H1 (cell line): ENCODE results near the gene RPS26. TPM values are rescaled to one million over a fixed set of nuclear protein-coding genes. Genes with fewer than 3 reads are reported as not detected.

Experiments
- CTCF ChIA-PET: fragments of 300-600 bp; sonication (Branson Sonifier 250); formaldehyde crosslinking; loops from one replicate; lab custom pipeline; 2021; ENCODE audit not compliant: partially characterized antibody; lab: Charles Lee
- POLR2A ChIA-PET: fragments of 300-600 bp; sonication (Branson Sonifier 250); formaldehyde crosslinking; loops from one replicate; lab custom pipeline; 2021; ENCODE audit warnings: inconsistent platforms; ENCODE audit not compliant: partially characterized antibody; lab: Charles Lee
- DNase-seq, 2 experiments: peaks; one replicate each; pipeline versions ENCODE4 v3.0.0 to v3.0.0-alpha.2; 2010 to 2022; ENCODE audit warnings: low spot score in 2 of 2, low read depth in 1 of 2, mixed read lengths in 1 of 2
- FAIRE-seq: peaks from 2 replicates; lab custom pipeline; 2011; peaks lifted over from hg19 to GRCh38; lab: Jason Lieb, UNC
- H2AFZ ChIP-seq: 2 replicates; pipeline ENCODE4 v1.8.1; 2012; ENCODE audit warnings: low read length, inconsistent platforms
- H2AK5ac ChIP-seq: 2 replicates; pipeline ENCODE4 v1.6.1; 2013; ENCODE audit warnings: low read depth, low read length
- H2BK120ac ChIP-seq: replicated peaks from 2 replicates; pipeline ENCODE3; 2013; ENCODE audit warnings: low read depth, low read length, inconsistent platforms
- H2BK12ac ChIP-seq: 2 replicates; pipeline ENCODE4 v1.6.1; 2013; ENCODE audit warnings: low read depth, low read length
- H2BK15ac ChIP-seq: 2 replicates; pipeline ENCODE4 v1.6.1; 2013; ENCODE audit warnings: low read length
- H2BK20ac ChIP-seq: 2 replicates; pipeline ENCODE4 v1.6.1; 2013; ENCODE audit warnings: low read length
- H2BK5ac ChIP-seq: 2 replicates; pipeline ENCODE4 v1.6.1; 2013; ENCODE audit warnings: low read depth, low read length
- H3K14ac ChIP-seq: 2 replicates; pipeline ENCODE4 v1.6.1; 2013; ENCODE audit warnings: inconsistent platforms; ENCODE audit not compliant: insufficient read length
- H3K18ac ChIP-seq: 2 replicates; pipeline ENCODE4 v1.6.1; 2013; ENCODE audit warnings: low read length; ENCODE audit errors: extremely low read depth
- H3K23ac ChIP-seq: 2 replicates; pipeline ENCODE4 v1.6.1; 2013; ENCODE audit warnings: inconsistent platforms; ENCODE audit not compliant: insufficient read length
- H3K23me2 ChIP-seq: 2 replicates; pipeline ENCODE4 v1.6.1; 2013; ENCODE audit warnings: low read depth, low read length
- H3K27ac ChIP-seq: 2 replicates; pipeline ENCODE4 v1.6.1; 2011; ENCODE audit warnings: low read depth, low read length, inconsistent platforms
- H3K27me3 ChIP-seq, 4 experiments: replicated peaks in 1 of 4; 1 replicate in 1 of 4; 2 replicates in 3 of 4; pipeline versions ENCODE4 v1.6.1 to v1.8.1; 2011 to 2013; ENCODE audit warnings: low read length in 3 of 4, mild to moderate bottlenecking in 3 of 4, inconsistent platforms in 2 of 4, mixed read lengths in 2 of 4, moderate library complexity in 1 of 4; ENCODE audit not compliant: control insufficient read depth in 3 of 4, insufficient read depth in 3 of 4; ENCODE audit errors: extremely low read depth in 1 of 4
- H3K36me3 ChIP-seq, 4 experiments: 2 replicates each; pipeline versions ENCODE4 v1.6.1 to v1.8.1; 2011 to 2013; ENCODE audit warnings: mild to moderate bottlenecking in 4 of 4, low read length in 3 of 4, moderate library complexity in 2 of 4, control low read depth in 1 of 4, inconsistent platforms in 1 of 4; ENCODE audit not compliant: insufficient read depth in 4 of 4, control insufficient read depth in 2 of 4
- H3K4ac ChIP-seq: replicated peaks from 2 replicates; pipeline ENCODE3; 2013; ENCODE audit warnings: low read length, low read depth, mixed read lengths, inconsistent platforms; ENCODE audit not compliant: insufficient read length
- H3K4me1 ChIP-seq, 4 experiments: replicated peaks in 1 of 4; 1 replicate in 1 of 4; 2 replicates in 3 of 4; pipeline versions ENCODE4 v1.6.1 to v1.8.1; 2011 to 2013; ENCODE audit warnings: low read length in 3 of 4, inconsistent platforms in 2 of 4, mixed read lengths in 1 of 4; ENCODE audit not compliant: insufficient read depth in 4 of 4, control insufficient read depth in 3 of 4
- H3K4me2 ChIP-seq, 2 experiments: 2 replicates each; pipeline versions ENCODE4 v1.6.1 to v1.8.1; 2011 to 2013; ENCODE audit warnings: low read depth in 2 of 2, low read length in 2 of 2, control low read depth in 1 of 2, inconsistent platforms in 1 of 2, mild to moderate bottlenecking in 1 of 2; ENCODE audit not compliant: insufficient read depth in 1 of 2
- H3K4me3 ChIP-seq, 4 experiments: fragments of 200-600, 300-600 bp in 1 of 4; sonication (generic), shearing (Covaris generic), sonication (Bioruptor Twin) in 1 of 4; 2 replicates each; pipeline versions ENCODE4 v1.5.1 to v1.8.1; 2011 to 2016; ENCODE audit warnings: low read length in 4 of 4, low read depth in 3 of 4, control low read depth in 2 of 4, inconsistent platforms in 2 of 4, mild to moderate bottlenecking in 2 of 4, mixed read lengths in 1 of 4, moderate library complexity in 1 of 4; ENCODE audit not compliant: insufficient read depth in 2 of 4; ENCODE audit errors: extremely low read depth in 1 of 4
- H3K56ac ChIP-seq: replicated peaks from 2 replicates; pipeline ENCODE3; 2013; ENCODE audit warnings: low read depth, mild to moderate bottlenecking, mixed read lengths, low read length, inconsistent platforms; ENCODE audit not compliant: insufficient read length
- H3K79me1 ChIP-seq: 2 replicates; pipeline ENCODE4 v1.6.1; 2013; ENCODE audit warnings: low read depth, low read length, control low read depth
- H3K79me2 ChIP-seq, 2 experiments: 2 replicates each; pipeline versions ENCODE4 v1.6.1 to v1.8.1; 2012 to 2013; ENCODE audit warnings: low read length in 2 of 2, mild to moderate bottlenecking in 2 of 2, inconsistent platforms in 1 of 2; ENCODE audit not compliant: insufficient read depth in 2 of 2, control insufficient read depth in 1 of 2
- H3K9ac ChIP-seq, 4 experiments: replicated peaks in 1 of 4; 1 replicate in 1 of 4; 2 replicates in 3 of 4; pipeline versions ENCODE4 v1.6.1 to v1.8.1; 2011 to 2013; ENCODE audit warnings: low read depth in 3 of 4, low read length in 3 of 4, control low read depth in 2 of 4, mild to moderate bottlenecking in 2 of 4, moderate library complexity in 2 of 4, inconsistent platforms in 1 of 4; ENCODE audit errors: extremely low read depth in 1 of 4
- H3K9me3 ChIP-seq, 2 experiments: 2 replicates each; pipeline versions ENCODE4 v1.6.1 to v1.8.1; 2012 to 2013; ENCODE audit warnings: mild to moderate bottlenecking in 2 of 2, moderate library complexity in 2 of 2, control low read depth in 1 of 2, inconsistent platforms in 1 of 2, low read depth in 1 of 2, low read length in 1 of 2, mixed read lengths in 1 of 2; ENCODE audit not compliant: insufficient read depth in 2 of 2
- H4K20me1 ChIP-seq, 2 experiments: replicated peaks in 1 of 2; 2 replicates each; pipeline versions ENCODE3 to v1.8.1; 2011 to 2013; ENCODE audit warnings: inconsistent platforms in 2 of 2, low read length in 2 of 2, mild to moderate bottlenecking in 1 of 2; ENCODE audit not compliant: insufficient read depth in 2 of 2, control insufficient read depth in 1 of 2
- H4K5ac ChIP-seq: 2 replicates; pipeline ENCODE4 v1.6.1; 2013; ENCODE audit warnings: low read length, low read depth, mixed read lengths, inconsistent platforms; ENCODE audit not compliant: insufficient read length
- H4K8ac ChIP-seq: 2 replicates; pipeline ENCODE4 v1.8.0; 2013; ENCODE audit warnings: mild to moderate bottlenecking, moderate library complexity, low read length, inconsistent platforms; ENCODE audit not compliant: insufficient read depth; ENCODE audit errors: extremely low read depth
- H4K91ac ChIP-seq: replicated peaks from 2 replicates; pipeline ENCODE3; 2013; ENCODE audit warnings: low read length, mixed read lengths, inconsistent platforms; ENCODE audit not compliant: insufficient read length
- ATF3 ChIP-seq: IDR thresholded peaks from 2 replicates; pipeline ENCODE4 v1.6.1; 2011; ENCODE audit warnings: low read depth, mild to moderate bottlenecking, low read length; ENCODE audit not compliant: insufficient read depth
- BACH1 ChIP-seq: IDR thresholded peaks from 2 replicates; pipeline ENCODE4 v1.6.1; 2012; ENCODE audit warnings: low read length, improper control_type of control experiment
- EGR1 ChIP-seq: IDR thresholded peaks from 2 replicates; pipeline ENCODE4 v1.6.1; 2011; ENCODE audit warnings: low read depth, low read length, borderline replicate concordance
- JUN ChIP-seq: IDR thresholded peaks from 2 replicates; pipeline ENCODE4 v1.6.1; 2011; ENCODE audit warnings: low read depth, mild to moderate bottlenecking, improper control_type of control experiment, low read length
- MAFK ChIP-seq: IDR thresholded peaks from 2 replicates; pipeline ENCODE4 v1.6.1; 2012; ENCODE audit warnings: low read depth, mild to moderate bottlenecking, improper control_type of control experiment, low read length
- RFX5 ChIP-seq: IDR thresholded peaks from 2 replicates; pipeline ENCODE4 v1.6.1; 2011; ENCODE audit warnings: low read depth, low read length, improper control_type of control experiment, borderline replicate concordance
- RNF2 ChIP-seq: fragments of 200-900, 300-1000 bp; sonication (generic); IDR thresholded peaks from 2 replicates; pipeline ENCODE4 v1.7.1; 2016; ENCODE audit warnings: borderline replicate concordance, low read depth, mild to moderate bottlenecking, antibody characterized with exemption, low read length; ENCODE audit not compliant: poor library complexity, severe bottlenecking; ENCODE audit errors: missing control alignments
- SIN3A ChIP-seq, 2 experiments: IDR thresholded peaks in 1 of 2; conservative IDR thresholded peaks in 1 of 2; 2 replicates each; pipeline ENCODE4 v1.6.1; 2011 to 2012; ENCODE audit warnings: low read length in 2 of 2, improper control_type of control experiment in 1 of 2, low read depth in 1 of 2, mild to moderate bottlenecking in 1 of 2
- SP2 ChIP-seq: IDR thresholded peaks from 2 replicates; pipeline ENCODE4 v1.6.1; 2012; ENCODE audit warnings: mild to moderate bottlenecking, low read length, inconsistent platforms
- SRF ChIP-seq: IDR thresholded peaks from 2 replicates; pipeline ENCODE4 v1.6.1; 2011; ENCODE audit warnings: mild to moderate bottlenecking, low read depth, low read length, moderate library complexity
- SUZ12 ChIP-seq: fragments of 200-600 bp; sonication (generic); IDR thresholded peaks from 2 replicates; pipeline ENCODE4 v1.6.1; 2012; ENCODE audit warnings: mild to moderate bottlenecking, inconsistent platforms, low read length, moderate library complexity, mixed read lengths
- TAF1 ChIP-seq: IDR thresholded peaks from 2 replicates; pipeline ENCODE4 v1.6.1; 2011; ENCODE audit warnings: mild to moderate bottlenecking, low read depth, low read length
- WGBS, 2 experiments: shearing (Covaris generic) in 1 of 2; methylation state at CpG; one replicate each; pipeline versions ENCODE4 v1.1.6 to v1.1.7; 2013 to 2015; ENCODE audit warnings: low lambda C conversion rate in 2 of 2, mixed read lengths in 2 of 2, inconsistent platforms in 1 of 2, low coverage in 1 of 2, missing lambda C conversion rate in 1 of 2; ENCODE audit not compliant: insufficient replicate concordance in 2 of 2, insufficient coverage in 1 of 2, insufficient read length in 1 of 2; ENCODE audit errors: extremely low coverage in 1 of 2, missing lambda C conversion rate in 1 of 2; 5-methylcytosine and 5-hydroxymethylcytosine counted together
- polyA plus RNA-seq, 7 experiments: library from polyadenylated mRNA; depleted of rRNA in 3 of 7; stranded (reverse) in 5 of 7; unstranded in 2 of 7; fragments of >200 nt in 5 of 7; fragments of 200-250 nt in 2 of 7; gene quantifications; 1 replicate in 5 of 7; 2 replicates in 1 of 7; 4 replicates in 1 of 7; pipeline versions ENCODE4 v1.2.1 to v1.2.3, GENCODE V29; 2011 to 2013; ENCODE audit warnings: missing spikeins in 2 of 7, mixed read lengths in 2 of 7
- total RNA-seq: library from RNA; stranded (reverse); fragmentation: NEBNext Ultra II Directional; extraction: Animal tissue kit (Norgen Biotek cat#: 25700); gene quantifications from 2 replicates; pipeline ENCODE4 v1.2.1, GENCODE V29; 2021

Gene RPS26
- total and polyA plus RNA-seq, 2 of the 8 experiments (the other 6 are each of a cell fraction or from before 2014, with no cell fraction given): 53.4 to 1,922 TPM

DNA sequence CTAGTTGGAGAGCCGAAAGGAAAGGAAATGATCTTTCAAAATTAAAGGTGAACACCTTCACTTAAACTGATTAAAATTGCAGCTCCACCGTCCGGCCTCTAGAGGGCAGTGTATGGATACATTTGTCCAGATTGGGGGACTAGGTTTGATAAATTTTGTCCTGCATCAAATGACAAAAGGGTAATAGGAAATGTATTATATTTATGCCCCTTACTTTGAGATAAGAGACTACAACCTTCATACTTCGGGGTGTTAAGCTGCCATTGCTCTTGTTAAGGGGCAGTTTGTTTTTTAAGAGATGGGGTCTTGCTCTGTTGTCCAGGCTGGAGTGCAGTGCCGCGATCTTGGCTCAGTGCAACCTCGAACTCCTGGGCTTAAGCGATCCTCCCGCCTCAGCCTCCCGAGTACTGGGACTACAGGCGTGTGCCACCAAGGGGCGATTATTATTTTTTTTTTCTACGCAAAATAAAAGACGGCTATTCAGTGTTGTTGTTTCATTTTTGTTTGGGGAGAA is 45.5 kb upstream of the RPS26 start:
- H3K4me3 ChIP-seq: peak overlapping the region in 2 of 4 experiments; percentile 77 to 97; a peak in 3 of 8 replicates
- no peak overlapping the region for H4K8ac ChIP-seq
- no peak overlapping the region for H2BK120ac ChIP-seq
- H3K27me3 ChIP-seq: no peaks in the 10 kb centered on the region
- peaks cover 0 to 4% (median 0%) of the 10 kb centered on the region in 4 experiments; a peak in 2 of 7 replicates for H3K4me1 ChIP-seq
- H2BK5ac ChIP-seq: no peak overlapping the region
- ChIA-PET CTCF (interaction anchor here (0.6 to 13.5 kb wide), 36 partner anchors 10 to 259 kb away, joined by 3 to 256 read pairs (median 5); partner anchors contain the start of genes IKZF4, RAB5B and ZC3H10), POLR2A (interaction anchor here (0.6 to 5.4 kb wide), 19 partner anchors 11 to 297 kb away, joined by 3 to 55 read pairs (median 4); partner anchors contain the start of genes ANKRD52, DGKA, DNAJC14 and PA2G4)
- H2AK5ac ChIP-seq: no peak overlapping the region
- no peak overlapping the region for H2BK20ac ChIP-seq
- no peak overlapping the region for H2BK15ac ChIP-seq
- no peak overlapping the region for H3K14ac ChIP-seq
- H3K23me2 ChIP-seq: peaks cover 8% of the 10 kb centered on the region
- DNase-seq: peak in 1 of 2 experiments; percentile 57
- H3K4ac ChIP-seq: no peak overlapping the region
- peak overlapping the region; percentile 94 to 95; a peak in 2 of 4 replicates for H3K4me2 ChIP-seq
- 66% methylated on average over 14 of the region's 14 CpGs; no CpG with 5 or more reads in 1 of the 2 experiments for WGBS, 2 experiments
- no peaks in the 10 kb centered on the region for H4K20me1 ChIP-seq
- H3K56ac ChIP-seq: no peak overlapping the region
- no peaks in the 10 kb centered on the region for H3K9me3 ChIP-seq
- no peak overlapping the region for H4K91ac ChIP-seq
- no peaks in the 10 kb centered on the region; the same call in 1 of the 2 replicates for H3K79me1 ChIP-seq
- H4K5ac ChIP-seq: no peak overlapping the region
- H3K23ac ChIP-seq: no peak overlapping the region
- H2BK12ac ChIP-seq: no peak overlapping the region
- FAIRE-seq: peak; percentile 42
- peaks cover 10 to 44% (median 25%) of the 10 kb centered on the region in 4 experiments for H3K36me3 ChIP-seq
- H2AFZ ChIP-seq: no peak overlapping the region
- no peak overlapping the region for H3K27ac ChIP-seq
- no peaks in the 10 kb centered on the region for H3K79me2 ChIP-seq
- no peak overlapping the region for H3K9ac ChIP-seq
- no peak overlapping the region for H3K18ac ChIP-seq
- TF ChIP-seq SIN3A (conservative IDR thresholded peaks at IDR 0.05 in 1 of 2, IDR thresholded peaks at IDR 0.05 in 1 of 2; ENCODE audit: low read depth in 1 of 2, low read length in 2 of 2): no peak
- no peak for TF ChIP-seq TAF1
- no peak for TF ChIP-seq RNF2
- no peak for TF ChIP-seq SUZ12
- no peak for TF ChIP-seq SRF
- TF ChIP-seq MAFK: no peak
- TF ChIP-seq RFX5: no peak
- no peak for TF ChIP-seq EGR1
- no peak for TF ChIP-seq ATF3
- no peak for TF ChIP-seq BACH1
- no peak for TF ChIP-seq JUN
- no peak for TF ChIP-seq SP2
